SK-N-SH treated with all-trans-retinoic acid at 6 μM for 48 hours (cell line): ENCODE measurements around the gene SIK3.

Experiments used
- ATAC-seq: fragments of 200-7000 bp; cut with Tn5 transposase; 3 replicates; pipeline ENCODE4 v1.9.1; 2020; ENCODE audit warnings: mild to moderate bottlenecking, moderate library complexity
- ARNTL ChIP-seq: fragments of 450-650 bp; formaldehyde crosslinking; IDR thresholded peaks from 2 replicates; pipeline ENCODE4 v1.5.0; 2020; ENCODE audit warnings: low read depth, mild to moderate bottlenecking, moderate library complexity, borderline replicate concordance
- BACH2 ChIP-seq: fragments of 250-450 bp; sonication (Bioruptor Pico); IDR thresholded peaks from 2 replicates; pipeline ENCODE4 v1.9.0; 2021; ENCODE audit warnings: mild to moderate bottlenecking, borderline replicate concordance
- CSDC2 ChIP-seq: fragments of 250-450 bp; sonication (Bioruptor Pico); IDR thresholded peaks from 2 replicates; pipeline ENCODE4 v1.5.0; 2020; ENCODE audit warnings: mild to moderate bottlenecking, moderate library complexity
- GLIS3 ChIP-seq: fragments of 250-450 bp; sonication (Bioruptor Pico); IDR thresholded peaks from 2 replicates; pipeline ENCODE4 v1.5.0; 2020; ENCODE audit warnings: mild to moderate bottlenecking, moderate library complexity
- ISL1 ChIP-seq: fragments of 250-450 bp; sonication (Bioruptor Pico); IDR thresholded peaks from 2 replicates; pipeline ENCODE4 v2.1.2; 2022; ENCODE audit warnings: mild to moderate bottlenecking, moderate library complexity
- OSR1 ChIP-seq: fragments of 250-450 bp; sonication (Bioruptor Pico); IDR thresholded peaks from 2 replicates; pipeline ENCODE4 v1.8.0; 2022; ENCODE audit warnings: moderate library complexity, mild to moderate bottlenecking, inconsistent platforms
- POU6F1 ChIP-seq: fragments of 250-450 bp; sonication (Bioruptor Pico); IDR thresholded peaks from 2 replicates; pipeline ENCODE4 v1.8.0; 2021; ENCODE audit warnings: low read depth, mild to moderate bottlenecking, moderate library complexity, borderline replicate concordance
- RARB ChIP-seq: fragments of 250-450 bp; sonication (Bioruptor Pico); IDR thresholded peaks from 2 replicates; pipeline ENCODE4 v1.8.0; 2021; ENCODE audit warnings: mild to moderate bottlenecking, moderate library complexity
- SNAI2 ChIP-seq: fragments of 250-450 bp; sonication (Bioruptor Pico); IDR thresholded peaks from 2 replicates; pipeline ENCODE4 v1.5.0; 2020; ENCODE audit warnings: mild to moderate bottlenecking, moderate library complexity
- TCF4 ChIP-seq: fragments of 250-450 bp; sonication (Bioruptor Pico); IDR thresholded peaks from 2 replicates; pipeline ENCODE4 v1.8.0; 2021; ENCODE audit warnings: mild to moderate bottlenecking, moderate library complexity, borderline replicate concordance
- TOX ChIP-seq: fragments of 250-450 bp; sonication (Bioruptor Pico); IDR thresholded peaks from 2 replicates; pipeline ENCODE4 v1.8.0; 2021; ENCODE audit warnings: mild to moderate bottlenecking, moderate library complexity, borderline replicate concordance
- ZC3H10 ChIP-seq: fragments of 250-450 bp; sonication (Bioruptor Pico); IDR thresholded peaks from 2 replicates; pipeline ENCODE4 v1.5.1; 2021; ENCODE audit warnings: mild to moderate bottlenecking, moderate library complexity
- ZFP3 ChIP-seq: fragments of 250-450 bp; sonication (Bioruptor Pico); IDR thresholded peaks from 2 replicates; pipeline ENCODE4 v1.5.0; 2020; ENCODE audit warnings: mild to moderate bottlenecking, moderate library complexity
- ZFP30 ChIP-seq: fragments of 450-650 bp; formaldehyde crosslinking; IDR thresholded peaks from 2 replicates; pipeline ENCODE4 v1.5.0; 2022; ENCODE audit warnings: mild to moderate bottlenecking, moderate library complexity
- ZNF565 ChIP-seq: fragments of 450-650 bp; formaldehyde crosslinking; conservative IDR thresholded peaks from 2 replicates; pipeline ENCODE4 v1.5.0; 2020; ENCODE audit warnings: low read depth, mild to moderate bottlenecking, moderate library complexity
- ZNF70 ChIP-seq: fragments of 450-650 bp; formaldehyde crosslinking; IDR thresholded peaks from 2 replicates; pipeline ENCODE4 v1.5.0; 2020; ENCODE audit warnings: mild to moderate bottlenecking, moderate library complexity
- ZNF8 ChIP-seq: fragments of 450-650 bp; formaldehyde crosslinking; IDR thresholded peaks from 2 replicates; pipeline ENCODE4 v1.5.0; 2020; ENCODE audit warnings: mild to moderate bottlenecking, moderate library complexity
- TF ChIP-seq, protein P1 (sequence below): fragments of 250-450 bp; sonication (Bioruptor Pico); IDR thresholded peaks from 2 replicates; pipeline ENCODE4 v1.5.1; 2021; ENCODE audit warnings: mild to moderate bottlenecking, moderate library complexity
- TF ChIP-seq, protein P2 (sequence below): fragments of 250-450 bp; sonication (Bioruptor Pico); IDR thresholded peaks from 2 replicates; pipeline ENCODE4 v1.8.0; 2020; ENCODE audit warnings: mild to moderate bottlenecking, moderate library complexity, borderline replicate concordance
- TF ChIP-seq, protein P3 (sequence below): fragments of 250-450 bp; sonication (Bioruptor Pico); IDR thresholded peaks from 2 replicates; pipeline ENCODE4 v1.5.1; 2020; ENCODE audit warnings: low read depth, mild to moderate bottlenecking, moderate library complexity

SIK3 gene

DNA sequence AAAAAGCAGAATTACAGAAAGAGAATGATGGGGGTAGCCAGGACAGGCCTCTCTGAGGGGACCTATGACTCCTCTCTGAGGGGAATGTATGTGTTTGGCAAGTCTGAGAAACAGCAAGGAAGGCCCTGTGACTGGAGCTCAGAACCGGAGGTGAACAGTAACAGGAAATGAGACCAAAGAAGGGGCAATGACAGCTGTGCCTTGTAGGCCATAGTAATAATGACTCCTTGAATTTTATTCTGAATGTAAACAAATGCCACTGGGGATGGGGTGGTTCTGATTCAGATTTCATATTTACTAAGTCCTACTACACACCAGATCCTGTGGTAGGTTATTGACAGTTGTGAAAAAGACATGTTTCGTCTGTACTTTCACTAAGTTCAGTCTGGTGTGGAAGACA, 208.0 kb downstream of the SIK3 start:
- TF ChIP-seq ZC3H10 (no peak), TOX (CRISPR knock-in tag) (no peak), ARNTL (CRISPR knock-in tag) (no peak), ZFP30 (CRISPR knock-in tag) (no peak), OSR1 (CRISPR knock-in tag) (no peak), CSDC2 (CRISPR knock-in tag) (no peak)
- no peak for ATAC-seq

- TF ChIP-seq, protein P1, sequence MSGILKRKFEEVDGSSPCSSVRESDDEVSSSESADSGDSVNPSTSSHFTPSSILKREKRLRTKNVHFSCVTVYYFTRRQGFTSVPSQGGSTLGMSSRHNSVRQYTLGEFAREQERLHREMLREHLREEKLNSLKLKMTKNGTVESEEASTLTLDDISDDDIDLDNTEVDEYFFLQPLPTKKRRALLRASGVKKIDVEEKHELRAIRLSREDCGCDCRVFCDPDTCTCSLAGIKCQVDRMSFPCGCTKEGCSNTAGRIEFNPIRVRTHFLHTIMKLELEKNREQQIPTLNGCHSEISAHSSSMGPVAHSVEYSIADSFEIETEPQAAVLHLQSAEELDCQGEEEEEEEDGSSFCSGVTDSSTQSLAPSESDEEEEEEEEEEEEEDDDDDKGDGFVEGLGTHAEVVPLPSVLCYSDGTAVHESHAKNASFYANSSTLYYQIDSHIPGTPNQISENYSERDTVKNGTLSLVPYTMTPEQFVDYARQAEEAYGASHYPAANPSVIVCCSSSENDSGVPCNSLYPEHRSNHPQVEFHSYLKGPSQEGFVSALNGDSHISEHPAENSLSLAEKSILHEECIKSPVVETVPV (CRISPR knock-in tag): no peak
- TF ChIP-seq OSR1 (CRISPR knock-in tag) (no peak), TCF4 (CRISPR knock-in tag) (no peak), CSDC2 (CRISPR knock-in tag) (no peak), GLIS3 (CRISPR knock-in tag) (no peak), ISL1 (CRISPR knock-in tag) (no peak), BACH2 (no peak), ZNF70 (CRISPR knock-in tag) (no peak)
- TF ChIP-seq, protein P2, sequence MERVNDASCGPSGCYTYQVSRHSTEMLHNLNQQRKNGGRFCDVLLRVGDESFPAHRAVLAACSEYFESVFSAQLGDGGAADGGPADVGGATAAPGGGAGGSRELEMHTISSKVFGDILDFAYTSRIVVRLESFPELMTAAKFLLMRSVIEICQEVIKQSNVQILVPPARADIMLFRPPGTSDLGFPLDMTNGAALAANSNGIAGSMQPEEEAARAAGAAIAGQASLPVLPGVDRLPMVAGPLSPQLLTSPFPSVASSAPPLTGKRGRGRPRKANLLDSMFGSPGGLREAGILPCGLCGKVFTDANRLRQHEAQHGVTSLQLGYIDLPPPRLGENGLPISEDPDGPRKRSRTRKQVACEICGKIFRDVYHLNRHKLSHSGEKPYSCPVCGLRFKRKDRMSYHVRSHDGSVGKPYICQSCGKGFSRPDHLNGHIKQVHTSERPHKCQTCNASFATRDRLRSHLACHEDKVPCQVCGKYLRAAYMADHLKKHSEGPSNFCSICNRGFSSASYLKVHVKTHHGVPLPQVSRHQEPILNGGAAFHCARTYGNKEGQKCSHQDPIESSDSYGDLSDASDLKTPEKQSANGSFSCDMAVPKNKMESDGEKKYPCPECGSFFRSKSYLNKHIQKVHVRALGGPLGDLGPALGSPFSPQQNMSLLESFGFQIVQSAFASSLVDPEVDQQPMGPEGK: no peak
- no peak for ATAC-seq
These were observed 209.2 kb downstream of the SIK3 start for GRCh38 chr11:116888884-116889549.

DNA sequence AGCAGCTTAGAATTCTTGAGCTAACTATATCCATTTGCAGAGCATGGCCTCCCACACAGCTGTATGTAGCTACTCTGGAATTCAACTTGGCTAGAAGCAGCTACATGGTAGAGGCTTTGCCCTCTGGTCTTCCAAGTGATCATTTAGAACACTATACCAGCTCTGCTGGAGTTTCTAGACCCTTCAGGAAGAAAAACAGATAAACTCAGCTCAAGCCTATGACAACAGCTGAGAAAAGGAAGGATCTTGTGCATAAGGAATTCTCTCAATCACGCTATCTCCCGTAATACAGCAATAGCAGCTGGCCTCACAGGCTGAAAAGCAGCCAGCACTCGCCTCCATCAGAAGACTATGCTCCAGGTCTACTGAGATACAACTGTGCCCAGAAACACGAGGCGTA, 210.2 kb downstream of the SIK3 start:
- ATAC-seq: peak; percentile 91
- no peak for TF ChIP-seq ZFP3 (CRISPR knock-in tag)
- no peak for TF ChIP-seq BACH2
- TF ChIP-seq RARB (CRISPR knock-in tag): no peak
- TF ChIP-seq, all 23 proteins: peak for 0

DNA sequence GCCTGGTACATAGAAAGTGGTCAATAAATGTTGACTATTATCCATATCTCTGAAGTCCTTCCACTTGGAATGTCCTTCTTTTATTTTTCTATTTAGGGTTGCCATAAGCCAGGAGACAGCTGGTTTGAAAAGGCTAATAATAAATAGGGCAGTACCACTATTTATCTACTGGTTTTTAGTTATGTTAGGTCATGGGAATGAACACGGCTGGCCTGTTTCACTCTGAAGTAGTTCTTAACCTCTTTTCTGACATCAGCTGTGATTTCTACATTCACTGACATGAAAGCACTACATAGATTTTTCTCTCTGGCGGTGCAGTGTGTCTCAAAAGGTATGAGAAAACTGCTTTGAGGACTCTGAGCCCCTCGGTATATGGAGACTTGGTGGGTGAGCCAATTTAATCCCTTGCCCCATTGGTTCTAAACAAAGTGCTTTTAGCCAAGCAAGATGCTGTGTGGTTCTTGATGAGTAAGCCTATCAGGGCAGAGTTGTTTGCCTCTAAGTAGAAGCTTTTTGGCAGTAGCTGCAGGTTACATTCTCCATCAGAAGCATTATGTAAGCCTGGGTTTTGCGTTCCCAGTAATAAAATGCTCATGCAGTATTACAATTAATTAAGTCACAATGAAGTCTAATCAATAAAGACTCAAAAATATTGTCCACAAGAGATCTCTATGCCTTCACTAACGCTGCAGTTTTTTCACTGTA, 212.1 kb downstream of the SIK3 start:
- no peak for ATAC-seq
- TF ChIP-seq, protein P1 (CRISPR knock-in tag): no peak
- no peak for TF ChIP-seq ZNF565 (CRISPR knock-in tag)
- no peak for TF ChIP-seq ISL1 (CRISPR knock-in tag)
- TF ChIP-seq POU6F1 (CRISPR knock-in tag): no peak

DNA sequence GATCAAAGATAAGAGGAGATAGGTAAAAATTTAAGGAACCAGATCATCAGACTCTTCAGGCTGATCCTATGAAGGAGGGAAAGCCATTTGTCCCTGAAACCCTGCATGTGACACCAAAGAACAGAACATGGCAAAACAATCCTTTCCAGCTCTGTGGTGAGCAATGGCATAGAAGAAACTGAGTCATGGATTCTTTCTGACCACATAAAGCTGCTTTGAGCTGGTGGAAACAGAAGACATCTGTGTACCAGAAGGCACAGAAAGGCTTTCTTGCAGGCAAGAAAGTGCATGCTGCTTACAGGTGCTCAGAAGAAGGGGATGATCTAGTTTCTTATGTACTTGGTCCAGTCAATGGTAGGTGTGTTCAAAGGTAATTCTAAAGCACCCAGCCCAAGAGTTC, 215.8 kb downstream of the SIK3 start:
- TF ChIP-seq ZFP30 (CRISPR knock-in tag) (no peak), ZNF70 (CRISPR knock-in tag) (no peak), ISL1 (CRISPR knock-in tag) (no peak), BACH2 (no peak), ZNF565 (CRISPR knock-in tag) (no peak), RARB (CRISPR knock-in tag) (no peak), SNAI2 (no peak), CSDC2 (CRISPR knock-in tag) (no peak), OSR1 (CRISPR knock-in tag) (no peak), TCF4 (CRISPR knock-in tag) (no peak), ZNF8 (no peak)
- TF ChIP-seq, protein P2: no peak
- TF ChIP-seq, protein P3, sequence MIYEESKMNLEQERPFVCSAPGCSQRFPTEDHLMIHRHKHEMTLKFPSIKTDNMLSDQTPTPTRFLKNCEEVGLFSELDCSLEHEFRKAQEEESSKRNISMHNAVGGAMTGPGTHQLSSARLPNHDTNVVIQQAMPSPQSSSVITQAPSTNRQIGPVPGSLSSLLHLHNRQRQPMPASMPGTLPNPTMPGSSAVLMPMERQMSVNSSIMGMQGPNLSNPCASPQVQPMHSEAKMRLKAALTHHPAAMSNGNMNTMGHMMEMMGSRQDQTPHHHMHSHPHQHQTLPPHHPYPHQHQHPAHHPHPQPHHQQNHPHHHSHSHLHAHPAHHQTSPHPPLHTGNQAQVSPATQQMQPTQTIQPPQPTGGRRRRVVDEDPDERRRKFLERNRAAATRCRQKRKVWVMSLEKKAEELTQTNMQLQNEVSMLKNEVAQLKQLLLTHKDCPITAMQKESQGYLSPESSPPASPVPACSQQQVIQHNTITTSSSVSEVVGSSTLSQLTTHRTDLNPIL (CRISPR knock-in tag): no peak
- TF ChIP-seq, protein P1 (CRISPR knock-in tag): no peak
- TF ChIP-seq, all 23 proteins: peak for 0
- ATAC-seq: no peak
